ENCODE results near the gene C14orf119.

C14orf119 gene, protein sequence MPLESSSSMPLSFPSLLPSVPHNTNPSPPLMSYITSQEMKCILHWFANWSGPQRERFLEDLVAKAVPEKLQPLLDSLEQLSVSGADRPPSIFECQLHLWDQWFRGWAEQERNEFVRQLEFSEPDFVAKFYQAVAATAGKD

DNA sequence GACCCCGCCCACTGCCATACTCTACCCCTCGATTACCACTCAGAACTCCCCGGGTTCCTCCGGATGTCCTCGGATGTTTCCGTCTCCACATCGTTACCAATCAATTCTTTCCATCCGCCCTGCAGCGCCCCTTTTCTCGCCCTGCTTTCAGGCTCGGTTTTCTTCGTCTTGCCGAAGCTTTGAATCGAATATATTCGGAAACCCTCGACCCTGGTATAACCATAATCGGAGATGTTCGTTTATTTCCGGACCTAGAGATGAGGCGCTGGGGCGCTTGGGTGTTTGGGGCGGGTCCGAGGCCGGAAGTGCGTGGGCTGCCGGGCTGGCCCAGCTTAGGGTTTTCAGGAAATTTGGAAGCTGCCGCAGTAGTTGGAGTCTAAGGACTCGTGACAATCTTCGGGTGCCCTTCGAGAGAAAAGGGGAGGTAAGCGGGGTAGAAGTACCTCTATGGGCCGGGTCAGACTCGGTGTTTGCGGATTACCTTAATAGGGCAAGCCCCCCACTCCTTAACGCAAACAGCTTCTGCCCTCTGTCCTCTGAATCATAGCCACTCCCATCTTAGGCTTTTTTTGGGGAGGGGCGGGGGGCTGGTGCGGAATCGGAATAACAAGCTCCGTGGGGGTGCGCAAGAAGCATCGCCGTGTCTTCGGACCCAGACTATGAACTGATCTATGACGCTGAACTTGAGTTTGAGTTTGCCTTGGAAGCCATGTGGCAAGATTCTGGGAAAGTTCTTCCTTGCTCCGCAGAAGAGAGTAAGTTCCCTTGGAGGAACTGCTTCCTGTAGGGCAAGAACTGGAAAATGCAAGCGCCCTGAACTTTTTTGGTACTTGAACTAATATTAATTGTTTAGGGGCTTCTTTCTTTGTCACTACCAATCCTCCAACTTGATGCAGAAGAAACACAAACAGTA, at the start of gene C14orf119:
Gene C14orf119 (plus strand): TSS at position 310 of the 913 bp plus-strand sequence. CDS start 2,154 bp downstream, outside the sequence.
- DNase-seq (ENCODE audit: low read depth): peak; percentile 99

DNA sequence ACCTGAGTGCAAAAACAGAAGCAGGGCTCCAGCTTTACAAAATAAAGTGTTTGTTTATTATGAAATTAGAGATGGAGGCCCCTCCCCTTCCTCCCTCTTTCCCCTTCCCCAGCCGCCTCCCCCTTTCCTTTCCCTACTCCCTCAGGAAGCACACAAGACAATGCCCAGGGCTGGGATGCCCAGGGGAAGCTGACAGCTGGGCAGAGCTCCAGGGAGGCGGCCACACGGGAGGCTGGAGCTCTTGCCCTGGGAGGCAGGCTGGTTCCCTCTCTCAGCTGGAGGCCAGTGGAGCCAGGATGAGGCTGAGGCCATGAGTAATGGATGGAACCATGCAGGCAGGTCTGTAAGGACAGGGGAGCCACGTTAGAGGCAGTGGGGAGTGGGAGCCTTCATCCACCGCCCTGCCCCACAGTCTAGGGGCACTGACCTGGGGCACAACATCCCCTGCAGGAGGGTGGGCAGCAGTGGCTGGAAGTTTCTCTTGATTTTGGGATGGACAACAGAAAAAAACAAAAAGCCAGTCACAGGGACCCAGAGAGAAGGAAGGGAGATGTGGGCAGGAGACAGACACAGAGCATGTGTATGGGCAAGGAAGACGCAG, 48.2 kb upstream of the C14orf119 start:
- DNase-seq (ENCODE audit: low read depth): no peak

DNA sequence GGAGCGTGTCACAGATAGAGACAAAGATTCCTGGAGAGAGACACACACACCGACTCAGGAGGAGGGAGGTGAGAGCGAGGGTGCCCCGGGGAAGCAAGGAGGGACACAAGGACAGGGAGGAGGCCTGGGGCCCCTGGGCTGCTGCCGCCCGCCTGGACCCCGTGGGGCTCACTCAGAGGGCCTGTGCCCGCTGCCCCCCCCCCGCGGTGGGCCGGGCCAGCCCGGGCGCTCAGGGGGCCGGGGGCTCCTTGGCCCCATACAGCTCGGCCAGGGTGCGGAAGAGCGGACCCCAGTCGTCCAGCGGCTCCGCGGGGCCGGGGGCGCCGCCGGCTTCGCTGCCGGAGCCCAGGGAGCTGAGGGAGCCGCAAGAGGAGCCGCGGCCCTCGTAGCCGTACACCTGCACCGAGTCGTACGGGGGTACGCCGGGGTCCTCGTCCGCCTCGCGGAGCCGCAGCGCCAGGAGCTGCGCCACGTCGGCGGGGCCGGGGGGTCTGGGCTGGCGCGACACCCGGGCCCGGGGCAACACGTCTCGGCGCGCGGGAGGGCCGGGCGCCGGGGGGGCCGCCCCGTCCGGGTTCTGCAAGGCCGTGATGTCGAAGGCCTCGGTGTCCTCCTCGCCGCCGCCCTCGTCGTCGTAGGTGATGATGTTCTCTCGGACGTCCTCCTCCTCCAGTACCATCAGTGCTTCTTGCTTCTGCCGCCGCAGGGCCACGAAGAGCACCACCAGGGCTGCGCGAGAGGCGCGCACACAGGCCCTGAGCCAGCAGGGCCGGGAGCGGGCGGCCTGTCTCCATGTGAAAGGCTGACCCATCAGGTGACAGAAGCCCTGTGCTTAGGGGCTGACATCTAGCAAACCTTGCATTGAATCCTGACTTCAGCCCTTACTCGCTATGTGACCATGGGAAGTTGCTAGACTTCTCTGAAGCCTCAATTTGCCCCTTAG, 47.3 kb upstream of the C14orf119 start:
- DNase-seq (ENCODE audit: low read depth): no peak

DNA sequence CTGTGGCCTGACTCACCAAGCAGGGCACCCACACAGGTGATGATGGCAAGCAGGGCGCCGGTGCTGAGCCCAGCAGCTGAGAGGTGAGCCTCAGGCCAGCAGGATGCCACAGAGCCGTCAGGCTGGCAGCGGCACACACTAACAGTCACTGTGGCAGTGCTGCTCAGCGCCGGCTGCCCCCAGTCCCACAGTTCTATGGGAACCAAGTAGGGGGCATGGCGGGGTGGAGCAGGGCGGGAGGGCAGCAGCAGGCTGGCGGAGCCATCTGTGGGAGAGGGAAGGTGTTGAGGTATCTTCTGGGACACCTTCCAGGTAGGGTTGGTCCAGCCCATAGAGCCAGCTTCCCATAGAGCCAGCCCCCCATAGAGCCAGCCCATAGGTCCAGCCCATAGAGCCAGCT, 46.3 kb upstream of the C14orf119 start:
- no peak for DNase-seq (ENCODE audit: low read depth)

DNA sequence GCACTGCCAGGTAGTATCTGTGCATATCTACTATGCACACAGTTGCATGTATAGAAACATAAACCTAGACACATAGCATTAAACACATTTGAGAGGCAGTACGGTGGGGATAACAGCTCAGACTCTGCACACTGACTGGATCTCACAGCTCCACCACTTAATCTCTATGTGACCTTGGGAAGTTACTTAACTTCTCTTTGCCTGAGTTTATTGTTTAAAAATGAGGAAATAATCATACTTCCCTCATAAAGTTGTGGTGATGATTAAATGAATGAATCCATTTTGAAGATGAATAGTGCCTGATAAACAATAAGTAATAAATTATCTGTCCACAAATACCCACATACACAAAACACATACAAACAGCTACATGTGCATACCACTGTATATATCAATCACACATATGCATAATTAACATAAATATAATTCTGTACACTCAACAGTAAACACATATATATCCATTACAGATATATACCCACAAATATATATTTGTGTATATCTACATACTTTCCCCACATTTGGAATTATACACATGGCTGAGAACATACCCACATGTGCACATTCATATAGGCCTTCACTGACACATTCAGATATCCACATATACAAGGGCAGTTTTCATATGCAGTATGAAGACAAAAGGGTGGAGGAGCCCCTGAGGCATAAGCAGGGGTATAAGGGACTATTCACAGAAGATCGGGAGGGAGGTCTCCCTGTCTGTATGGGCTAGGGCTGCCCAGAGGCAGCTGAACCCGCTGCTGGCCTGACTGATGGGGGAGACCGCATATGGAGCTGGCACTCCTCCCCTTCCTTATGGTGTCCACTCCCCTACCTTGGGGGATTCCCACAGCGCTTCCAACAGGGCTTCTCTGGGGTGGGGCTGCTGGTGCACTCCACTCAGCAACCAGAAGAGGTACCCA, 43.9 kb upstream of the C14orf119 start:
- no peak for DNase-seq (ENCODE audit: low read depth)

DNA sequence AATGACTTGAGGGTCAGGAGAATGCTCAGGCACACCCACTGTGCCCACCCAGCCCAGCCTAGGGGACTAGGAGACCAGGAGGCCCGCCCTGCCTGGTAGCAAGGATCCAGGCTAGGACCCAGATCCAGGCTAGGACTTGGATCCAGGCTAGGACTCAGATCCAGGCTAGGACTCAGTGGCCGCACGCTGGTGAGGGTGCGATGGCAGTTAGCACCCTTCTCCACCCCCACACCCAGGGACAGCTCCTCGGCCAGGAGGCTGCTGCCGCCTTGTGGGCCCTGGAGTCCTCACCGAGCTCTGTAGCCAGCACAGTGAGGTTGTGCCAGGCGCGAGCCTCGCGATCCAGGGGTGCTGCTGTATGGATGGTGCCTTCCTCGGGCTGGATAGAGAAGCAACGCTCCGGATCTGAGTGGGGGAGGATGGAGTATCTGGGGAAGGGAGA, 43.1 kb upstream of the C14orf119 start:
- no peak for DNase-seq (ENCODE audit: low read depth)

DNA sequence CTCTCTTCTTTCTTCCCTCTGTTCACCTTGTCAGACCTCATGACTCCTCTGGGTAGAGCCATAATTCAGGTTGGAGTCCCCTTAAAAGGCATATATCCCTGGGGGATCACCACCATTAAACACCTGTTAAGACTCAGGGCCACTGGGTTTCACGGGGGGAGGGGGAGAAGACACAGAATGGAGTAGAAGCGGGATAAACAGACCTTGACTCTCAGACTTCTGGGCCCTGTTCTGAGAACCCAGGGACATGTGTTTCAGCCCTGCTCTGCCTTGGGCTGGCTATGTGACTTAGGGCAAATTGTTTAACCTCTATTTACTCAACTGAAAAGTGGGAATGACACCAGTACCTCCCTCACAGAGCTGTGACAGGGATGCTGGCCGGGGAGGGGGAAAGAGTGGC, 42.6 kb upstream of the C14orf119 start:
- DNase-seq (ENCODE audit: low read depth): no peak

DNA sequence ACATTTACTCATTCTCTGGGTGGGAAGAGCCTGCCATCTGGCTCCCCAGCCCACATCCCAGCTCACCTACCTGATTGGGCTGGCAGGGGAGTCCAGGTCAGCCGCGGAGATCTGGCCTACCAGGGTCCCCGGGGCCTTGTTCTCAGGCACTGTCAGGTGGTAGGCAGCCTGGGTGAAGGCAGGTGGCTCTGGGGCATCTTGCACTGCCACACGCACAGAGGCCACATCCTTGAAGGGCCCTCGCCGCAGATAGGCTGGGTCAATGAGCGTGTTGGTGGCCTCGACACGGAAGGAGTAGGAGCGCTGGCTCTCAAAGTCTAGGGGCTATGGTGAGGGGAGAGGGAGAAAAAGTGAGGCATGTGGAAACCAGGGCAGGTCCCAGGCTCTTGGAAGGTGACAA, 41.9 kb upstream of the C14orf119 start:
- DNase-seq (ENCODE audit: low read depth): no peak

DNA sequence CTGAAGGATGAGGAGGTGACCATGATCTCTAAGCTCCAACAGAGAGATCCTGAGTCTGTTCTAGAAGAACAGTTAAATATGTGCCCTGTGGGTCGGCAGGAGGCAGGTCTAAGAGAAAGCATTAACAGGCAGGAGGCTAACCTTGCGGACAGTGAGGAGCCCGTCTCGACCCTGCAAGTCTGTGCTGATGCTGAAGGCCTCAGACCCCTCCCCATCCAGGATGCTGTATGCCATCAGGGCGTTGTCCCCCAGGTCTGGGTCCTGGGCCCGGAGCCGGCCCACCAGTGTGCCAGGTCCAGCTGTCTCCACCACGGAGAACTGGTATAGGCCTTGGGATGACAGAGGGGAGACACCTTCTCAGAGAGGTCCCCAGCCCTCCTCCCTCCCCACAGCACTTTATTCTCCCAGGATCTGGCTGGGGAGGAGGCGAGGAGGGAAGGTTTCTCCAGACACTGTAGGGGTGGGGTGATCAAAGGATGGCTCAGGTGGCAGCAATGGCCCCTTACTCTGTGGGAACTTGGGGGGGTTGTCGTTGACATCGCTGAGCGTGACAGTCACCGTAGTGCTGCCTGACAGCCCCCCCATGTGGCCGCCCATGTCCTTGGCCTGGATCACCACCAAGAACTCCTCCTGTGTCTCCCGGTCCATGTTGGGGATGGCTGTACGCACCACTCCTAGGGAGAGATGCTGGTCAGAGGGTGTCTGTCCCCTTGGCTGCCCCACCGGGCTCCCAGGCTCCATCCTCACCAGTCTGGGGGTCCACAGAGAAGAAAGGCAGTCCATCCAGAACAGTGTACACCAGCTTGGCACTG, 41.1 kb upstream of the C14orf119 start:
- DNase-seq (ENCODE audit: low read depth): no peak

DNA sequence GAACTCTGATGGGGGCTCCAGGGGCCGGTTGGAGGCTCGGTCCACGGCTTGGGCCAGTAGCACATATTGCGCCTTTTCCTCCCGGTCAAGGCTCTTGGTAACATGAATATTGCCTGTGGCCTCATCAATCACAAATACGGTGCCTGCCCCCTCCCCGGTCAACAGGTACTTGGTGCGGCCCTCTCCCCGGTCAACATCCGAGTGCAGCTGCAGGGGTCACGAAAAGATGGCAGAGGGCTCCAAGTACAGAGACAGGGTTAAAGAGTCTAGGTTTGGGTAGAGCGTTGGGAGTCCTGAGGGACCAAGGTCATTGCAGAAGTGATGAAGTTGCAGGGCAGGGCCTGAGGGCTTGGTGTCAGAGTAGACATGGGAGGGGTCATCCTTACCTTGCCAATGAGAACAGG, 40.2 kb upstream of the C14orf119 start:
- no peak for DNase-seq (ENCODE audit: low read depth)

DNA sequence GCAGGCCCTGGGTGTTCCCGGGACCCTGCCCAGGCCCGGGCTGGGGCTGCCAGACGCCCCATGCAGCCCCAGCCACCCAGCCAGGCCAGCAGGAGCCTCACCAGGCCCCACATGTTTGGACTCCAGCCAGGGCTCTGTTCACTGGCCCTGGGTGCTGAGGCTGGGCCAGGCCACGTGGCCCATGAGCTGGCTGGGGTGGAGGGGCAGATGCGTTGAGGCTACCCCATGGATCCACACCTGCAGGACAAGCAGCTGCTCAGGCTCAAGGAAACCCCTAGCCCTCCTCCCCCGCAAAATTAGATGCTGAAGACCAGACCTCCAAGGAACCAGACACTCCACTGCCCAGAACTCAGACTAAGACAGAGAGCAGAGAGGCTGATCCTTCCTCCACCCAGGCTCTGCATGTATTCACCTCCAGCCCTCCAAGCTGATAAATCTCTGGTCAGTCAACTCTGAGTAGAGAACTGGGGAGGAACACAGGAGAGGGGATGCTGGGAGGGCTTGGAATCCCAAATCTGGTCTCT, 39.6 kb upstream of the C14orf119 start:
- DNase-seq (ENCODE audit: low read depth): no peak

DNA sequence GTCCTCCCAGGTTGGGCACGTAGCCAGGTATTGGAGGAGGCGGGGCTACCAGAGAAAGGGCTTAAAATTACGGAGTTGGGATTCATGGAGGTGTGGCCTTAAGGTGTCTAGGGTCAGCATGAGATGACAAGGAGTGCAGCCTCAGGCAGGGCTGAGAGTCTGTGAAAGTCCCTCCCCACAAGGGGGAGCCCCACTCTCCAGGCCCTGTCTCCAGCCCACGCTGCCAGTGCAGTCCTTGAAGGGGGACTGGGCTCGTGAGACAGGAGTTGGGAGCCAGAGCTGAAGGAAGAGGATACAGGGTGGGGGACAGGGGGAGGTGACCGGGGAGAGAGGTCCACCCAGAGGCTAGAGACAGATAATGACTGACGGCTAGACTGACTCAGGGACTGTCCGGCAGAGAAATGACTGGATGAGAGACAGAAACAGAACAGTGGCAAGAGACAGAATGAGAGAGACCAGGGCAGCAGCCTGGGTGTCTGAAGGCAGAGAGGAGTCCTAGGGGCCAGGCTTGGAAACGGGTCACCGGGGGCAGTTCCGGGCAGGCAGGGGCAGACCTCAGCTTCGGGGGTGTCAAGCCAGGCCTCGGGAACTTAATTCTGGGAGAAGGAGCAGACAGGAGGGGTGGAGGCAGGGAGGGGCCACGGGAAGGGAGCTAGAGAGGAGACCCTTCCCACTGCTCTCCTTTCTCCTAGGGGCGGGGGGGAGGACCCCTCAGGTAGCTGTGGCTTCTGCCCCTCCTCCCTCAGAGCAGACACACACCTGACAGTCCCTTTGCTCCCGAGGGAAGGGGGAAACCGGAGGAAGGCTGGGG, 39.0 kb upstream of the C14orf119 start:
- peak; percentile 62 for DNase-seq (ENCODE audit: low read depth)

DNA sequence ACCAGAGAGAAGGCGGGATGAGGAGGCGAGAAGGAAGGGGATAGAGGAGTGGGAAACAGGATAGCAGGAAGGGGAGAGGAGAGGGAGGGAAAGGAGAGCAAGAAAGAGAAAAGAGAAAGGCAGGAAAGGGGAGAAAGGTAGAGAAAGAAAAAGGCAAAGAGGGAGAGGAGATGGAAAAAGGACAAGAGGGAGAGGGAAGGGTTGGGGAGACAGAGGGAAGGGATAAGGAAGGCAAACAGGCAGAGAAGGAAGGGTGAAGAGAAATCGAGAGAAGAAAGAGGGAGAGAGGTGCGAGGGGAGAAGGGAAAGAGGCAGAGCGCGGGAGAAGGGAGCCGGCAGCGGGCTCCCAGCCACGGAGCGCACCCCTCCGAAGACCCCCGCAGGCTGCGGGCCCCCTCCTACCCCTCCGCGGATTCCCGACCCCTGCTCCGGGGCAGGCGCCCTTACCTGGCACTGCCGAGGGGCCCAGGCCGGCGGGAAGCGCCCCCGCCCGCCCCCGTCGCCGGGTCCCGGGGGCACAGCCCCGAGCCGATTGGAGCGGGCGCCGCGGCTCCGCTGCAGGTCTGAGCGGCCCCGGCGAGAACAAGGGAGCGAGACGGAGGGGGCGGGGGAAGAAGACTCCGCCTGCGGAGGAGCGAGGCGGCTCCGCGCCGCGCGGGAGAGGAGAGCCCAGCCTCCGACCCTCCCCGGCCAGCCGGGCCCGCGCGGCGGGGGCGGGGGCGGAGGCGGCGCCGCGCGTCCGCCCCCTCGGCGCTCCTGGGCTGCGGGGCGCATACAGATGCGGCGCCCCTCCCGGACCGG, 38.1 kb upstream of the C14orf119 start, which contains the start of gene CDH24:
Gene CDH24 (minus strand): TSS at position 565 of the 801 bp plus-strand sequence. CDS start 1,787 bp downstream, outside the sequence.
- DNase-seq (ENCODE audit: low read depth): peak; percentile 66

DNA sequence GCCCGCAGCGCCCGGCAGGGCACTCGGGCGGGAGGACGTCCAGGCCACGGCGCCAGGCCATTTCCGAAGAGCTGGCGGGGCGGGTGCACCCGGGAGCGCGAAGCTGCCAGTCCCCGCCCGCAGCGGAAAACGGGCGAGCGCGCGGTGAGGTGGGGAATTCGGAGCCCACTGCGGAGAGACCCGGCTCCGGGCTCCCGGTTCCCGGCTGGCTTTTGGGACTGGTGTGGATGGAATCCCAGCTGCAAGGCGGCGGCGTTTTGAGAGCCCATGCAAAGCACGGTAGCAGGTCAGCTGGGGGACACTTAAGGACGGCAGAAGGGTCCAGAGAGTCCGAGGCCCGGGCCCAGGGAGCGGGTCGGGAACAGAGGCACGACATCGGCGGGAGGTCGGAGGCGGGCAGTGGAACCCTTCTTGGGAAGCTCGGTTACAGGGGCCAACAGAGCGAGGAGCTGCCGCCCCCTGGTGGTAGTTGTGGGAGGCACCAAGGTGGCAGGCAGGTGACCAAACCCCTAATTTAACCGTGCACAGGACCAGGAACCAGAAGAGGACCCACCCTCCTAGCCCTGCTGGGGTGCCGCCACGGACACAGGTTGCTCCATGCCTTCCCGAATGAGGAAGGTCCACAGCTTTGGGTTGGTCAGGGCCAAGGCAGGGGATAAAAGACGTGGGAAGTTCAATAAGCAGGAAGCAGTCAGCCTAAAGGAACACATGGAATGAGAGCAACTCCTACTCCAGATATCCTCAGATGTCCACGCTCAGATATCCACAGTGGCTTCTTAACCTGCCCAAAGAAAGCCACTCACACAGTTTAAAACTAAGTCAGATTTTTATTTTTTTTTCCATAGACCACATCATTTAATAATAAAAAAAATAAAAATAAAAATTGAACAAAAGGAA, 37.3 kb upstream of the C14orf119 start:
- DNase-seq (ENCODE audit: low read depth): peak; percentile 77

DNA sequence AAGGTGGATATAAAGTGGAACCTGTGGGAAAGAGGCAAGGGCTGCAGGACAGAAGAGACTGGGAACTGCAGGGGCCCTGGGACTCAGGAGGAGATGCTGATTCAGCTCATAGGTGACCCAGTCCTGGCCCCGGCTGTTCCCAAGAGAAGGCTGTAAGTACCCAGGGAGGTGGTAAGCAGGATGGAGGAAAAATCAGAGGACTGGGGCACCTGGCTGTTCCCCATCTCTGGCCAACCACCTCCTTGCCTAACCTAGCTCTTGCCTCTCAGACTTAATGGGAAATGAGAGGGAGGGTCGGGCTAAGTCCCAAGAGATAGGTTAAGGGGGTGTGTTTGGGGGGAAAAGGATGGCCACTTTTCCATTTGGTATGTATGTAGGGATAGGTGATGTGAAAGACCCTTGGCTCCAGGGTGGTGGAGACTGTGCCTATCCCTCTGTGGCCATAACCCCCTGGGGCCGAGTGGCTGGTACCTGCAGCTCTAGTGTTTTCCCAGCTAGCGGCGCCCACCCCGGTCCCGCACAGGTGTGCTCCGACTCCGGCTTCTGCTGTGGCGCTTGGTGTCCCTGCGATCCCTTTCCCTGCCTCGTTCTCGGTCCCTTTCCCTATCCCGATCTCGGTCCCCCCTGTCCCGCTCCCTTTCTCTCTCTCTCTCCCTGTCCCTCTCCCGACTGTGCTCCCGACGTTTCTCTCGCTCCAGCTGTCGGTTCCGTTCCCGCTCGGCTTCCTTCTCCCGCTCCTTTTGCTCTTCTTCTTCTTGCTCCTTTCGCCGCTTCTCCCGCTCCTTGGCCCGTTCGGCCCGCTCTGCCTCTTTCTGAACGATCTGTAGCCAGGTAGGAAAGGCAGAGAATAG, 36.4 kb upstream of the C14orf119 start:
- no peak for DNase-seq (ENCODE audit: low read depth)

All from stimulated activated CD4-positive, alpha-beta T cell treated with anti-CD3 and anti-CD28 coated beads, Interleukin-2, amount 100 ng/mL, for 4 hours (primary cell).